ENCODE results near the gene FLT1. TPM values are rescaled to one million over a fixed set of nuclear protein-coding genes. Genes with fewer than 3 reads are reported as not detected.

FLT1 gene
- total RNA-seq, 1 experiment from 2014 or later, result not detected

DNA sequence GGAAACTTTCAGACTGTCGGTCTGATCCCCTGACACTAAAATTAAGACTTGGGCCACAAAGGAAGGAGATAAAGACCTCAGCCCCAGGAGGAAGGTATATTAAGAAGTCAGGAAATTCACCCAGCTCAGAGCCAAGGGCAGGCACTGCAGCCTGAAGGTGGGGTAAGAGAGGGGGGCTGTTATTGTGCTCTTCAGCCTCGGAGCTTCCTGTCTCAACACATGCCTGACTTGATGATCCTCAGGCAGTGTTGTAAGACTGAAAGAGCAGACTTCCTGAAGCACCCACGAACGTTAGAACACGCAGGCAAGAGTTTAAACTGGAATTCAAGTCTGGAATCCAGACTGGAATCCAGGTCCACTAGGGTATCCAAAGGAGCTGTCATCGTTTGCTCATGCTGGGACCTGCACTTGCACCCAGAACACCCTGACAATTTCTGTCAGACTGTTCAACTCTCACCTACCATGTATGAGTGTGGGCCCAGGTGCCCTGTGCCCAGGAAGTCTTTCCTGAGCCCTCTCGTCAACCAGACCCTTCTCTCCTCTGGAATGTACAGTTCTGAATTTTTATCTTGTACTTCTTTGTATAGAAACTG lies 10.7 kb upstream of the FLT1 start:
- Histone ChIP-seq H3K9me2 (ENCODE audit: insufficient read depth) (no peaks in the 10 kb centered on the region), H3K27ac (no peak overlapping the region), H3K4me1 (replicated peaks; ENCODE audit: insufficient read depth) (no peaks in the 10 kb centered on the region), H3K36me3 (ENCODE audit: low read depth) (no peaks in the 10 kb centered on the region), H3K27me3 (ENCODE audit: insufficient read depth, low read depth) (peaks cover 77% of the 10 kb centered on the region), H3K79me2 (ENCODE audit: low read depth) (no peaks in the 10 kb centered on the region), H3K4me3 (no peak overlapping the region), H3K4me2 (no peak overlapping the region), H2AFZ (no peak overlapping the region), H3F3A (ENCODE audit: insufficient read depth, low read depth) (no peaks in the 10 kb centered on the region), H3K9me3 (ENCODE audit: insufficient read depth, low read depth) (no peaks in the 10 kb centered on the region), H4K20me1 (ENCODE audit: insufficient read depth) (no peaks in the 10 kb centered on the region)
- BruUV-seq (replicated peaks), result no TSS peak
- TF ChIP-seq, protein P1, sequence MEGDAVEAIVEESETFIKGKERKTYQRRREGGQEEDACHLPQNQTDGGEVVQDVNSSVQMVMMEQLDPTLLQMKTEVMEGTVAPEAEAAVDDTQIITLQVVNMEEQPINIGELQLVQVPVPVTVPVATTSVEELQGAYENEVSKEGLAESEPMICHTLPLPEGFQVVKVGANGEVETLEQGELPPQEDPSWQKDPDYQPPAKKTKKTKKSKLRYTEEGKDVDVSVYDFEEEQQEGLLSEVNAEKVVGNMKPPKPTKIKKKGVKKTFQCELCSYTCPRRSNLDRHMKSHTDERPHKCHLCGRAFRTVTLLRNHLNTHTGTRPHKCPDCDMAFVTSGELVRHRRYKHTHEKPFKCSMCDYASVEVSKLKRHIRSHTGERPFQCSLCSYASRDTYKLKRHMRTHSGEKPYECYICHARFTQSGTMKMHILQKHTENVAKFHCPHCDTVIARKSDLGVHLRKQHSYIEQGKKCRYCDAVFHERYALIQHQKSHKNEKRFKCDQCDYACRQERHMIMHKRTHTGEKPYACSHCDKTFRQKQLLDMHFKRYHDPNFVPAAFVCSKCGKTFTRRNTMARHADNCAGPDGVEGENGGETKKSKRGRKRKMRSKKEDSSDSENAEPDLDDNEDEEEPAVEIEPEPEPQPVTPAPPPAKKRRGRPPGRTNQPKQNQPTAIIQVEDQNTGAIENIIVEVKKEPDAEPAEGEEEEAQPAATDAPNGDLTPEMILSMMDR (conservative IDR thresholded peaks at IDR 0.05), result no peak
- TF ChIP-seq EZH2 (IDR thresholded peaks at IDR 0.05; ENCODE audit: low read depth), result no peak
- intact Hi-C loops (cut with micrococcal nuclease; ENCODE audit: unreplicated experiment), result no loop called here
- DNase-seq, result no peak
- POLR2A ChIA-PET (ENCODE audit: unreplicated experiment), result no interaction called here
- CTCF ChIA-PET, result no interaction called here

DNA sequence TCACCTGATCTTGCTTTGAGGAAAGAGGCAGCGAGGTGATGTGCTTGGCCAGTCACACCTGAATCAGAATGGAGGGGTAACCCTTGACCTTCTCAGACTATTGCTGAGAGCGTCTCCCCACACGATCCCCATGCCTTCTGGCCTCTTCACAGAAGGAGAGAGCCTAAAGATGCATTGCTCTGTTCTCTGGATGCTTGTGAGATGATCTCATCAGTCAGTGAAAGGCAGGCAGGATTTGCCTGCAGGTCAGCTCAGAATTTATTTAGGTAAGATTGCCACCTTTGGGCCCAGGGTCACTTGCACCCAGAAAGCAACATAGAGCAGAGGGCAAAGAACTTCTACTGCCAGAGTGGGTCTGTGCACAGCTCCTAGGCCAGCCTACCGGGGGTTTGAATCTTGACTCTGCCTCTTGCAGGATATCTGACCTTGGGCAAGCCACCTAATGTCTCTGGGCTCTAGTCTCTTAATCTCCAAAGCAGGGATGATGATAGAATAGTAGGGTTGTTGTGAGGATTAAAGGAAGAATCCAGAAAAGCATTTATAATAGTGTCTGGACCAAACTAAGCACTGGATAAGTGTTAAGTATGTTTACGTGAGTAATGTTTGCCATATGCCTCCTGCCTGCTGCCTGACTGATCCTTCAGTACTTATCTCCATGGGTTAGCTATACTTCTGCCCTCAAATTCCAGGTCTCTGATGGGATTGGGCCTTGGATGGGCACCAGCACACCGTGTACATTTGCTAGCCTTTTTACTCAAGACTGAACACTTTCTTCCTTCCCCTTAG lies 8.4 kb upstream of the FLT1 start:
- Histone ChIP-seq H3K27ac (no peak overlapping the region), H3K27me3 (ENCODE audit: insufficient read depth, low read depth) (peaks cover 85% of the 10 kb centered on the region), H3K4me1 (replicated peaks; ENCODE audit: insufficient read depth) (no peaks in the 10 kb centered on the region), H3K9me3 (ENCODE audit: insufficient read depth, low read depth) (no peaks in the 10 kb centered on the region), H3K36me3 (ENCODE audit: low read depth) (no peaks in the 10 kb centered on the region), H3K4me2 (no peak overlapping the region), H4K20me1 (ENCODE audit: insufficient read depth) (no peaks in the 10 kb centered on the region), H3F3A (ENCODE audit: insufficient read depth, low read depth) (no peaks in the 10 kb centered on the region), H3K79me2 (ENCODE audit: low read depth) (no peaks in the 10 kb centered on the region), H3K9me2 (ENCODE audit: insufficient read depth) (no peaks in the 10 kb centered on the region), H3K4me3 (no peak overlapping the region), H2AFZ (no peak overlapping the region)
- no peak for DNase-seq
- CTCF ChIA-PET, result no interaction called here
- intact Hi-C loops (cut with micrococcal nuclease; ENCODE audit: unreplicated experiment), result no loop called here
- TF ChIP-seq, protein P1 (conservative IDR thresholded peaks at IDR 0.05), result no peak
- TF ChIP-seq EZH2 (IDR thresholded peaks at IDR 0.05; ENCODE audit: low read depth), result no peak
- POLR2A ChIA-PET (ENCODE audit: unreplicated experiment), result no interaction called here
- BruUV-seq (replicated peaks), result no TSS peak

DNA sequence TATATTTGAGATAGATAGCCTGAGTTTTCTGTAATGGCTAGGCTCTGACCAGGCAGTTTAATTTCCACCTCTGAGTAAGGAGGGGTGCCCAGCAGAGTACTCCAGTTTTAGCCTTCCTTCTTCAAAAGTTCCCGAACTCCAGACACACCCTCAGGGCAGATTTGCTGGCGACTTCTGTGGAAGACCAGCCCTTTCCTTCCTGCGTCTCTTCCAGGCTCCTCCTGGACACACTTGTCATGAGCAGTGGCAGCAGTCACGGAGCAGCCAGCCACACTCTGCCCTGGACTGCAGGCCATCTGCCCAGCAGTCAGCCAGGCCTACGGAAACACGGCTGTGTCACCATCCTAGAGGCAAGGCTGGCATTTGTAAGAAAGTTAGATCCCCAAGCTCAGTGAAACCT lies 6.6 kb upstream of the FLT1 start:
- H3K36me3 ChIP-seq (ENCODE audit: low read depth), result no peaks in the 10 kb centered on the region
- no peak overlapping the region for H3K4me3 ChIP-seq
- H3F3A ChIP-seq (ENCODE audit: insufficient read depth, low read depth), result no peaks in the 10 kb centered on the region
- no peaks in the 10 kb centered on the region for H3K9me3 ChIP-seq (ENCODE audit: insufficient read depth, low read depth)
- H3K4me1 ChIP-seq (replicated peaks; ENCODE audit: insufficient read depth), result no peaks in the 10 kb centered on the region
- ChIA-PET CTCF (no interaction called here), POLR2A (ENCODE audit: unreplicated experiment) (no interaction called here)
- BruUV-seq (replicated peaks), result no TSS peak
- H2AFZ ChIP-seq, result no peak overlapping the region
- H3K9me2 ChIP-seq (ENCODE audit: insufficient read depth), result no peaks in the 10 kb centered on the region
- H3K79me2 ChIP-seq (ENCODE audit: low read depth), result no peaks in the 10 kb centered on the region
- no peak overlapping the region for H3K4me2 ChIP-seq
- H3K27me3 ChIP-seq (ENCODE audit: insufficient read depth, low read depth), result peaks cover 88% of the 10 kb centered on the region
- H3K27ac ChIP-seq, result no peak overlapping the region
- no peaks in the 10 kb centered on the region for H4K20me1 ChIP-seq (ENCODE audit: insufficient read depth)
- no peak for DNase-seq
- intact Hi-C loops (cut with micrococcal nuclease; ENCODE audit: unreplicated experiment), result no loop called here
- TF ChIP-seq EZH2 (IDR thresholded peaks at IDR 0.05; ENCODE audit: low read depth), result no peak
- TF ChIP-seq, protein P1 (conservative IDR thresholded peaks at IDR 0.05), result no peak
